HEK293 (cell line): ENCODE results near the gene RHBG.
A peak's percentile ranks its signal among the peaks of the same experiment; 100 is the strongest.

ENCODE experiments used
- BCL11A ChIP-seq: fragments of 450-650 bp; formaldehyde crosslinking; IDR thresholded peaks from 2 replicates; pipeline ENCODE4 v1.5.1; 2016; ENCODE audit warnings: low read depth, missing biosample characterization, missing genetic modification characterization
- BCL6B ChIP-seq: fragments of 450-650 bp; formaldehyde crosslinking; IDR thresholded peaks from 2 replicates; pipeline ENCODE4 v1.5.1; 2017; ENCODE audit warnings: missing biosample characterization, missing genetic modification characterization
- HOXD13 ChIP-seq: sonication (generic); formaldehyde crosslinking; IDR thresholded peaks from 2 replicates; pipeline ENCODE4 v1.8.0; 2022; ENCODE audit warnings: missing genetic modification reagents, borderline replicate concordance
- KLF9 ChIP-seq: fragments of 450-650 bp; formaldehyde crosslinking; IDR thresholded peaks from 2 replicates; pipeline ENCODE4 v1.5.1; 2016; ENCODE audit warnings: missing biosample characterization, missing genetic modification characterization, low read depth
- ZBTB10 ChIP-seq: fragments of 450-650 bp; formaldehyde crosslinking; IDR thresholded peaks from 2 replicates; pipeline ENCODE4 v1.5.1; 2016; ENCODE audit warnings: missing biosample characterization, missing genetic modification characterization
- ZNF146 ChIP-seq: fragments of 450-650 bp; formaldehyde crosslinking; IDR thresholded peaks from 2 replicates; pipeline ENCODE4 v1.5.1; 2016; ENCODE audit warnings: missing biosample characterization, missing genetic modification characterization
- ZNF18 ChIP-seq: fragments of 450-650 bp; formaldehyde crosslinking; IDR thresholded peaks from 2 replicates; pipeline ENCODE4 v1.5.1; 2016; ENCODE audit warnings: missing biosample characterization, missing genetic modification characterization
- ZNF280D ChIP-seq: fragments of 450-650 bp; formaldehyde crosslinking; IDR thresholded peaks from 2 replicates; pipeline ENCODE4 v1.5.1; 2016; ENCODE audit warnings: missing biosample characterization, missing genetic modification characterization
- ZNF324 ChIP-seq: fragments of 450-650 bp; formaldehyde crosslinking; IDR thresholded peaks from 2 replicates; pipeline ENCODE4 v1.5.1; 2016; ENCODE audit warnings: missing biosample characterization, missing genetic modification characterization
- ZNF362 ChIP-seq: fragments of 450-650 bp; formaldehyde crosslinking; IDR thresholded peaks from 2 replicates; pipeline ENCODE4 v1.5.1; 2016; ENCODE audit warnings: missing biosample characterization, missing genetic modification characterization
- ZNF510 ChIP-seq: fragments of 450-650 bp; formaldehyde crosslinking; IDR thresholded peaks from 2 replicates; pipeline ENCODE4 v1.5.1; 2018; ENCODE audit warnings: mild to moderate bottlenecking, missing genetic modification characterization, missing biosample characterization; ENCODE audit not compliant: insufficient replicate concordance
- ZNF561 ChIP-seq: fragments of 450-650 bp; IDR thresholded peaks from 2 replicates; pipeline ENCODE4 v1.5.1; 2018; ENCODE audit warnings: missing biosample characterization, missing genetic modification characterization, borderline replicate concordance
- ZNF571 ChIP-seq: fragments of 450-650 bp; formaldehyde crosslinking; IDR thresholded peaks from 2 replicates; pipeline ENCODE4 v1.5.0; 2017; ENCODE audit warnings: missing biosample characterization, missing genetic modification characterization
- ZNF626 ChIP-seq: fragments of 450-650 bp; sonication (Bioruptor Pico); formaldehyde crosslinking; IDR thresholded peaks from 2 replicates; pipeline ENCODE4 v1.5.1; 2018; ENCODE audit warnings: missing biosample characterization, missing genetic modification characterization, inconsistent platforms
- ZNF639 ChIP-seq: fragments of 450-650 bp; formaldehyde crosslinking; IDR thresholded peaks from 2 replicates; pipeline ENCODE4 v1.5.1; 2016; ENCODE audit warnings: missing biosample characterization, missing genetic modification characterization
- ZNF658 ChIP-seq: fragments of 450-650 bp; formaldehyde crosslinking; IDR thresholded peaks from 2 replicates; pipeline ENCODE4; 2016; ENCODE audit warnings: missing biosample characterization, missing genetic modification characterization
- ZNF776 ChIP-seq: fragments of 450-650 bp; formaldehyde crosslinking; IDR thresholded peaks from 2 replicates; pipeline ENCODE4 v1.5.0; 2017; ENCODE audit warnings: missing biosample characterization, missing genetic modification characterization, borderline replicate concordance
- ZNF792 ChIP-seq: fragments of 450-650 bp; formaldehyde crosslinking; IDR thresholded peaks from 2 replicates; pipeline ENCODE4 v1.5.1; 2016; ENCODE audit warnings: missing biosample characterization, missing genetic modification characterization

RHBG gene

GRCh38 chr1:156337052-156337887 lies 31.7 kb upstream of the RHBG start (continued):
- no peak for TF ChIP-seq HOXD13 (CRISPR knock-in tag)
- TF ChIP-seq ZNF776 (tag by site-specific recombination) = no peak
- TF ChIP-seq ZBTB10 = no peak
- TF ChIP-seq KLF9 = 0 out of 2 replicates have a peak, but pooled peaks have one; percentile 32
- TF ChIP-seq ZNF792 (tag by site-specific recombination) = no peak
- no peak for TF ChIP-seq BCL11A
- TF ChIP-seq BCL6B (tag by site-specific recombination) = no peak
- TF ChIP-seq ZNF18 = no peak
- peak; percentile 96 for TF ChIP-seq ZNF280D (tag by site-specific recombination)
- no peak for TF ChIP-seq ZNF510 (tag by site-specific recombination)
- no peak for TF ChIP-seq ZNF561 (tag by site-specific recombination)
- 0 out of 2 replicates have a peak, but pooled peaks have one; percentile 10 for TF ChIP-seq ZNF146 (tag by site-specific recombination)
- TF ChIP-seq ZNF626 (tag by site-specific recombination) = no peak
- peak; percentile 70 for TF ChIP-seq ZNF639 (tag by site-specific recombination)
- TF ChIP-seq ZNF324 (tag by site-specific recombination) = peak; percentile 34; the same call in 1 of the 2 replicates
- TF ChIP-seq ZNF571 (tag by site-specific recombination) = no peak
- TF ChIP-seq ZNF362 (tag by site-specific recombination) = peak; percentile 90
- no peak for TF ChIP-seq ZNF658
